Astrocyte (in vitro differentiated cells and primary cell): ENCODE measurements around the gene ACYP2.

ENCODE experiments used
- CTCF ChIP-seq: IDR thresholded peaks from 2 replicates; pipeline ENCODE4 v1.5.1; 2011; ENCODE audit warnings: low read depth, mild to moderate bottlenecking, inconsistent platforms, low read length, moderate library complexity; ENCODE audit not compliant: insufficient read depth
- EZH2 ChIP-seq: IDR thresholded peaks from 2 replicates; pipeline ENCODE4 v1.6.1; 2012; ENCODE audit warnings: mild to moderate bottlenecking, low read length, inconsistent platforms; ENCODE audit not compliant: insufficient read depth

- no peak for TF ChIP-seq CTCF
- no peak for TF ChIP-seq EZH2
Measured at GRCh38 chr2:54258166-54258565, 142.8 kb downstream of the ACYP2 start.
